Mesothelial cell of epicardium (in vitro differentiated cells): ENCODE data around the gene GNAI3. TPM values are rescaled to one million over a fixed set of nuclear protein-coding genes. Genes with fewer than 3 reads are reported as not detected.
A peak's percentile ranks its signal among the peaks of the same experiment; 100 is the strongest.

Experiments used
- DNase-seq, 2 experiments: peaks; one replicate each; pipeline ENCODE4 v3.0.0; 2021; ENCODE audit warnings: low spot score in 2 of 2; ENCODE audit not compliant: unreplicated experiment in 2 of 2
- H3K27ac Mint-ChIP-seq: 2 replicates; pipeline ENCODE4 v1.8.0; 2021; ENCODE audit warnings: mixed read lengths
- H3K27me3 Mint-ChIP-seq: 2 replicates; pipeline ENCODE4 v1.8.0; 2021; ENCODE audit warnings: low read depth, mixed read lengths
- H3K36me3 Mint-ChIP-seq: 2 replicates; pipeline ENCODE4 v1.8.0; 2021; ENCODE audit warnings: mixed read lengths
- H3K4me1 Mint-ChIP-seq: 2 replicates; pipeline ENCODE4 v1.8.0; 2021; ENCODE audit warnings: mixed read lengths
- H3K4me3 Mint-ChIP-seq: 2 replicates; pipeline ENCODE4 v1.8.0; 2021; ENCODE audit warnings: mild to moderate bottlenecking, moderate library complexity, mixed read lengths
- H3K9me3 Mint-ChIP-seq: 2 replicates; pipeline ENCODE4 v1.8.0; 2021; ENCODE audit warnings: mixed read lengths
- total RNA-seq: library from RNA; stranded (reverse); gene quantifications from 3 replicates; pipeline ENCODE4 v1.2.1, GENCODE V29; 2021
- TF ChIP-seq, protein P1 (sequence below): fragments of 200-600 bp; sonication (generic); IDR thresholded peaks from one replicate; pipeline ENCODE4 v1.5.0; 2021; ENCODE audit warnings: antibody characterized with exemption; ENCODE audit not compliant: unreplicated experiment

Gene GNAI3
- total RNA-seq, 1 donor from 2014 or later: 8.2 TPM

DNA sequence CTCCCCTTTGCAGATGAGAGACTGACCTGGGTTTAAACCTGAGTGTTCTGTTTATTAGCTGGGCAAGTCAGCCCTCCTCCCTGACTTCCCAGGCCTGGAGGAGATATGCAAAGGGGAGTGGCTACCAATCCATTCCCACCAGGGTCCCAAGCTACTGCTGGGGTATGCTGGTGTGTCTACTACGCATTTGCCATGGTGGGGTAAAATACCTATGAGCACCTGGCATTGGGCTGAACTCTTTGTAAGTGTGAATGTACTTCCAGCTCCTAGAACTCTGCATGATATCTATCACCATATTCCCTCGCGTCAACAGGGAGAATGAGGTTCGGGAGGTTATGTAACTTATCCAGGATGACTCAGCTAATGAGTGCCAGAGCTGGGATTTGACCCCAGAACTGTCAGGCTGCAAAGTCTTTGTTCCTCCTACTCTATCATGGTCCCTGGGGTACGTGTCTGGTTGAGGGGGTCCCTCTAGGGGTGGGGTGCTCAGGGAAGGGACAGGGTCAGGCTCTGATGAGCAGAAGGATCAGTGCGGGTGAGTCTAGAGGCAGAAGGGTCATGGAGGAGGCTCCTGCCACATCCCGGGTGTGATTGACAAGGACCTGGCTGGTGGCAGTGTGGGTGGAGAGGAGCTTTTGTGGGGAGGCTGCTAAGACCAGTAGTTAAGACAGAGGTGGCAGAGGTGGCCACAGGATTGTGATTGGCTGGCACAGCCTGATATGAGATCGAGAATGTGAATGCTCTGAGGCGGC lies 88.0 kb downstream of the GNAI3 start:
- H3K4me1 Mint-ChIP-seq: peaks cover 20% of the 10 kb centered on the region
- no peak overlapping the region for H3K4me3 Mint-ChIP-seq
- no peaks in the 10 kb centered on the region for H3K9me3 Mint-ChIP-seq
- H3K27me3 Mint-ChIP-seq: no peaks in the 10 kb centered on the region
- TF ChIP-seq, protein P1, sequence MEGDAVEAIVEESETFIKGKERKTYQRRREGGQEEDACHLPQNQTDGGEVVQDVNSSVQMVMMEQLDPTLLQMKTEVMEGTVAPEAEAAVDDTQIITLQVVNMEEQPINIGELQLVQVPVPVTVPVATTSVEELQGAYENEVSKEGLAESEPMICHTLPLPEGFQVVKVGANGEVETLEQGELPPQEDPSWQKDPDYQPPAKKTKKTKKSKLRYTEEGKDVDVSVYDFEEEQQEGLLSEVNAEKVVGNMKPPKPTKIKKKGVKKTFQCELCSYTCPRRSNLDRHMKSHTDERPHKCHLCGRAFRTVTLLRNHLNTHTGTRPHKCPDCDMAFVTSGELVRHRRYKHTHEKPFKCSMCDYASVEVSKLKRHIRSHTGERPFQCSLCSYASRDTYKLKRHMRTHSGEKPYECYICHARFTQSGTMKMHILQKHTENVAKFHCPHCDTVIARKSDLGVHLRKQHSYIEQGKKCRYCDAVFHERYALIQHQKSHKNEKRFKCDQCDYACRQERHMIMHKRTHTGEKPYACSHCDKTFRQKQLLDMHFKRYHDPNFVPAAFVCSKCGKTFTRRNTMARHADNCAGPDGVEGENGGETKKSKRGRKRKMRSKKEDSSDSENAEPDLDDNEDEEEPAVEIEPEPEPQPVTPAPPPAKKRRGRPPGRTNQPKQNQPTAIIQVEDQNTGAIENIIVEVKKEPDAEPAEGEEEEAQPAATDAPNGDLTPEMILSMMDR: no peak
- peak overlapping the region; percentile 82 for H3K27ac Mint-ChIP-seq
- no peak for DNase-seq
- peaks cover 6% of the 10 kb centered on the region for H3K36me3 Mint-ChIP-seq

DNA sequence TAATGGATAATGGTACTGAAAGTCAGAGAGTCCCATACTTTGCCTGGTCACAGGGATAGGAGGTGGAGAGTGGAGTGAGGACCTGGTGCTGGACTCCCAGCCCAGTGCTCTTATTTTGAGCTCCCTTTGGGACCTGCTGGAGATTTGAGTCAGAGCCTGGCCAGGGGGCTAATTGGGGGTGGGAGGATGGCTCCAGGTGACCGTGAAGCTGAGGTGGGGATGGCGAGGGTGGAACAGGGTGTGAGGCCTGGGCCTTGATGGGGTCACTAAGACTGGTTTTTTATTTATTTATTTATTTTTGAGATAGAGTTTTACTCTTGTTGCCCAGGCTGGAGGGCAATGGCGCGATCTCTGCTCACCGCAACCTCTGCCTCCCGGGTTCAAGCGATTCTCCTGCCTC lies 89.0 kb downstream of the GNAI3 start:
- Mint-ChIP-seq H3K4me1 (peaks cover 20% of the 10 kb centered on the region), H3K4me3 (no peak overlapping the region), H3K27me3 (no peaks in the 10 kb centered on the region), H3K27ac (no peak overlapping the region), H3K36me3 (peaks cover 3% of the 10 kb centered on the region), H3K9me3 (no peaks in the 10 kb centered on the region)
- TF ChIP-seq, protein P1: no peak
- DNase-seq: peak in 1 of 2 experiments; percentile 5

DNA sequence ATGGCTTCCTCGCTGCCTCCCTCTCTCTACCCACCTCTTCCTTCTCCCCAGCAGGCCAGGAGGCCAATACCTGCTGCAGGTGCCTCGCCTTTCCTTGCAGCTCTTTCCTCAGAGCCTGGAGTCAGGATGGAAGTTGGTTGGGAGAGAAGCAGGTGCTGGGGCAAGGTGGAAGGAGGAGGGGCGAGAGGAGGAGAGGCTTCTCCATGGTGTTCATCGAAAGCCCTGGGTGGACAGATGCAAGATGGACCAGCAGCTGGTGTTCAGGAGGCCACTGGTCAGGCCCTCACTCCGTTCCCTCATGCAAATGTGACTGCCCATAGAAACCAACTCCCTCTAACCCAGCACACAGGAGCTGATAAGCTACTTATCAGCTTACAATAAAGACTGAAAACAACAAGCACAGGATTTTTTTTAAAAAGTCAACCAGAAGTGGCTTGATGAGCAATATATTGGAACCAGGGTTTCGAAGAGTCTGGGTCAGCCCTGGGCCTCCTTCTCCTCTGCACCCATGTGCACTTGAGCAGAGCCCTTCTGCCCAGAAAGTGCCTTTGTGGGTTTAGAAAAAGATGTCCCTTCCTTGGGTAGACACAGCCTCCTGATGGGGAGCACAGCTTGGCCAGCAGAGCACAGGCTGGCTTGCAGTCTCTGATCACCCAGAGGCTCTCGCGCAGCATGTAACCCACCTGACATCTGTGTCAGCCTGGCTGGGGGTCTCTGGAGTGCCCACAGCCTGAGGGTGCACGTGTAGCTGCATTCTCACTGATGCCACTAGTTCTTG lies 90.8 kb downstream of the GNAI3 start:
- no peak overlapping the region for H3K27ac Mint-ChIP-seq
- H3K36me3 Mint-ChIP-seq: no peaks in the 10 kb centered on the region
- TF ChIP-seq, protein P1: no peak
- H3K27me3 Mint-ChIP-seq: no peaks in the 10 kb centered on the region
- H3K4me1 Mint-ChIP-seq: peaks cover 32% of the 10 kb centered on the region
- H3K9me3 Mint-ChIP-seq: no peaks in the 10 kb centered on the region
- H3K4me3 Mint-ChIP-seq: no peak overlapping the region
- DNase-seq: no peak

DNA sequence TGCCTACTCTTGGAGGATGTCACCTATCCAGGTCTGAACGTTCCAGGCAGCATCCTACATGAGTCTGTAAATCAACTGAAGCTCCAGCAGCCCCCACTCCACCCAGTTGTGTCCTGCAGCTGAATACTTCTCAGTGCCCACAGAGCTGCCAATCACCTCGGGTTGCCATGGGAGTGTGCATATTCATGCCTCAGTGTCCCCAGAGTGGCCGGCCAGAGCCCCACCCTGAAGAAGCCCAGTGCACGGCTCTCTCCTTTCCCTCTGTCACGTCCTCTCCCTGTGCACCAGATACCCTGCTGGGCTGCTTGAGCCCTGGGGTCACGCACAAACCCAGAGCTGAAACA lies 91.4 kb downstream of the GNAI3 start:
- Mint-ChIP-seq H3K4me3 (no peak overlapping the region), H3K9me3 (no peaks in the 10 kb centered on the region)
- no peak for DNase-seq

DNA sequence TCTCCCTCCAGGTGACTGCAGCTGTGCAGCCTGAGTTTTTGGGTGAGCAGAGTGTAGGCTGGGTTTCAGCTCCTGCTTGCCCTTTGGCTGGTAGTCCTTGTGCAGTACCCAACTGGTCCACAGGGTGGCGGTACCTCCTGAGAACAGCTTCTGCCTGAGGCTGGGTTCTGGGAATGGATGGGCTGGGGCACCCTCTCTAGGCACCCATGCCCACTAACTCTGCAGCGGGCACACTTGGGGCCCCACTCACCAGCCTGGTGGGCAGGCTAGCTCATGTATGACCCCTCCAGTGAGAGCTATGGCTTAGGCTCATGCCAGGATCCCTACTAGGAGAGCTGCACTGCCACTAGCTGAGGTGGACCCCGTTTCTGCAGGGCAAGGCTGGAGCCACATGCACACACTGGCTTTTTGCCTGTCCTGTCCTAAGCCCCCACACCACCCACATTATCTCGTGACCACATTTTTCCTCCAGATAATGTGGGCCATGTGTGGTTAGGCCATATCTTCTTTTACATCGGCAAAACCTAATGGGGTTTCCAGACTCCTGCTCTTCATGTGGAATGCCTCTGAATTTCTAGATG lies 92.0 kb downstream of the GNAI3 start:
- peaks cover 38% of the 10 kb centered on the region for H3K4me1 Mint-ChIP-seq
- no peaks in the 10 kb centered on the region for H3K36me3 Mint-ChIP-seq
- TF ChIP-seq, protein P1: peak; percentile 96
- peak; percentile 61 to 92 for DNase-seq
- no peaks in the 10 kb centered on the region for H3K27me3 Mint-ChIP-seq
- H3K27ac Mint-ChIP-seq: no peak overlapping the region
- no peak overlapping the region for H3K4me3 Mint-ChIP-seq
- no peaks in the 10 kb centered on the region for H3K9me3 Mint-ChIP-seq

More for the DNA sequence above, 91.4 kb downstream of the GNAI3 start:
- TF ChIP-seq, protein P1: no peak
- Mint-ChIP-seq H3K27me3 (no peaks in the 10 kb centered on the region), H3K36me3 (no peaks in the 10 kb centered on the region), H3K27ac (no peak overlapping the region), H3K4me1 (peaks cover 37% of the 10 kb centered on the region)
